Karpas-422 (cell line): ENCODE results near the gene STOX2. TPM values are rescaled to one million over a fixed set of nuclear protein-coding genes. Genes with fewer than 3 reads are reported as not detected.

Experiments used
- DNase-seq: peaks from one replicate; pipeline ENCODE4 v3.0.0-alpha.2; 2015
- H2AFZ ChIP-seq: fragments of 200-600 bp; sonication (generic); 2 replicates; pipeline ENCODE4 v1.6.1; 2014; ENCODE audit warnings: antibody characterized with exemption, low read length, mixed read lengths
- H3K27ac ChIP-seq: fragments of 200-600 bp; sonication (generic); 2 replicates; pipeline ENCODE4 v1.5.1; 2014; ENCODE audit warnings: mild to moderate bottlenecking, low read length, moderate library complexity
- H3K27me3 ChIP-seq: fragments of 200-600 bp; sonication (generic); 2 replicates; pipeline ENCODE4 v1.6.1; 2014; ENCODE audit warnings: low read length, mixed read lengths
- H3K36me3 ChIP-seq: fragments of 200-600 bp; sonication (generic); 2 replicates; pipeline ENCODE4 v1.6.1; 2014; ENCODE audit warnings: low read length, mixed read lengths; ENCODE audit not compliant: insufficient read depth
- H3K4me1 ChIP-seq: fragments of 200-600 bp; sonication (generic); 2 replicates; pipeline ENCODE4 v1.6.1; 2014; ENCODE audit warnings: mild to moderate bottlenecking, low read length, mixed read lengths
- H3K4me2 ChIP-seq: fragments of 200-600 bp; sonication (generic); 2 replicates; pipeline ENCODE4 v1.6.1; 2014; ENCODE audit warnings: low read length, low read depth, mild to moderate bottlenecking; ENCODE audit not compliant: poor library complexity, severe bottlenecking
- H3K4me3 ChIP-seq: fragments of 200-600 bp; sonication (generic); 2 replicates; pipeline ENCODE4 v1.5.1; 2014; ENCODE audit warnings: mild to moderate bottlenecking, antibody characterized with exemption, low read length, mixed read lengths
- H3K79me2 ChIP-seq: fragments of 200-600 bp; sonication (generic); 2 replicates; pipeline ENCODE4 v1.6.1; 2014; ENCODE audit warnings: mild to moderate bottlenecking, low read length, mixed read lengths
- H3K9ac ChIP-seq: fragments of 200-600 bp; sonication (generic); 2 replicates; pipeline ENCODE4 v1.6.0; 2014; ENCODE audit warnings: low read length
- H3K9me2 ChIP-seq: fragments of 200-600 bp; sonication (generic), shearing (Covaris generic); replicated peaks from 2 replicates; pipeline ENCODE4 v1.6.0; 2014; ENCODE audit warnings: mild to moderate bottlenecking, low read length, moderate library complexity; ENCODE audit not compliant: insufficient read depth
- H3K9me3 ChIP-seq: fragments of 300-700, 200-600 bp; sonication (generic); 2 replicates; pipeline ENCODE4 v1.6.1; 2014; ENCODE audit warnings: low read length, mixed read lengths
- H4K20me1 ChIP-seq: fragments of 200-600 bp; sonication (generic); 2 replicates; pipeline ENCODE4 v1.6.1; 2014; ENCODE audit warnings: mild to moderate bottlenecking, antibody characterized with exemption, low read length, low read depth; ENCODE audit not compliant: insufficient read depth
- total RNA-seq: library from RNA; depleted of rRNA; stranded (reverse); fragments of >200 nt; shearing (Covaris generic); gene quantifications from 2 replicates; pipeline ENCODE4 v1.2.3, GENCODE V29; 2014; ENCODE audit warnings: low replicate concordance

STOX2 gene
- total RNA-seq, 1 experiment from 2014 or later: not detected

DNA sequence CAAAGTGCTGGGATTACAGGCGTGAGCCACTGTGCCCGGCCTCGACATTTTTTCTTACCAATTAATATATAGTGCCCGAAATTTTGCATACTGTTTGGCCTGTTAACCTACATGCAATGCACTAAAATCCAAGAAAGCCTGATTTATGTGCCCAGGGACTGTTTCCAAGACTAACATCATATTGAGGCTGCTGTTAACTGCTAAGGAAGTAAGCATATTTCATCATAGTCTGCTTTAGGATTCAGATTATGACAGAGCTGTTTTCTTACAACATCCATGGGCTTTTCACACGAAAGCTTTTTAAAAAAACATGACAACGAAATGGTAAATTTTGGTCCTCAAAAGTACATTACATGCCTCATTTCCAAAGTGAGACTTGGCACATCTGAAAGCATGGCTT is 84.4 kb downstream of the STOX2 start:
- no peaks in the 10 kb centered on the region for H3K36me3 ChIP-seq
- no peaks in the 10 kb centered on the region for H3K4me1 ChIP-seq
- H2AFZ ChIP-seq: no peak overlapping the region
- H3K27me3 ChIP-seq: no peaks in the 10 kb centered on the region
- H3K9me3 ChIP-seq: no peaks in the 10 kb centered on the region
- no peaks in the 10 kb centered on the region for H4K20me1 ChIP-seq
- no peaks in the 10 kb centered on the region for H3K79me2 ChIP-seq
- H3K9ac ChIP-seq: no peak overlapping the region
- DNase-seq: no peak
- H3K9me2 ChIP-seq: no peaks in the 10 kb centered on the region
- H3K4me3 ChIP-seq: no peak overlapping the region
- H3K4me2 ChIP-seq: no peak overlapping the region
- no peak overlapping the region for H3K27ac ChIP-seq

DNA sequence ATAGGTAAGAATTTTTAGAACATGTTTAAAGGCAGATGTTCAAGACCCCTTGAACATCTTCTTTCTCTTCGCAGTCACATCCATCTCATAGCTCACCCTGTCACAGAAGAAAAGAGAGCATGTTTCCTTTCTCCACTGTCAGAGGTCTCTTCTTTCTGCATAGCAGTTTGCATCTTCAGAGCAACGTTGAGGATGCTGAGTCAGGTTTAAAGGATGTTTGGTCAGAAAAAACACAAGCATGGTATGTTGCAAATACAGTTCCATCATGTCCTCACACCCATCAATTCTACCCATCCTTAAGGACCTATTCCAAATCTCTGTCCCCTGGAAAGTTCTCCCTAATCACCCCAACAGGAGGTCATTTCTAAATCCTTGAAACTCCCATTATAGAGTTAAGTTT is 84.8 kb downstream of the STOX2 start:
- Histone ChIP-seq H4K20me1 (no peaks in the 10 kb centered on the region), H3K4me3 (no peak overlapping the region), H3K36me3 (no peaks in the 10 kb centered on the region), H3K9me3 (no peaks in the 10 kb centered on the region), H3K27ac (no peak overlapping the region), H3K9ac (no peak overlapping the region), H3K79me2 (no peaks in the 10 kb centered on the region), H3K4me1 (no peaks in the 10 kb centered on the region), H3K9me2 (no peaks in the 10 kb centered on the region), H3K4me2 (no peak overlapping the region), H2AFZ (no peak overlapping the region), H3K27me3 (no peaks in the 10 kb centered on the region)
- no peak for DNase-seq

DNA sequence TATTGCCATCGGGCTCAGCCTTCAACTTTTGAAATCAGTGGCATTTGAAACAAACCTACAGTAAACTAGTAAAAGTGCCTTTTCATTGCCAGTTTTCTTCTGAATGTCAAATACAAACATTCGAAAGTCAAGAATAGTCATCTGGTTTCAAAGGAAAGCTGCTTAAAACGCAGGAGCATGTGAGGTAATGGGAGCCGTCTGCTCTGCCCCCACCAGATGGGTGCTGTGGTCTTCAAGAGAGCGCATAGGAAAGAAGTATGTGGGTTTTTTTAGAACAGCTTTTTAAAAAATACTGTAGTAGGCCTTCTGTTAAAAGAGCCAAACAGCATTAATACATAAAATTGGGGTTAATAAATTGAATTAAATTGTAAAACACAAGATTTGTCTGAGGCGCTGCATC is 88.6 kb downstream of the STOX2 start:
- H3K4me1 ChIP-seq: no peaks in the 10 kb centered on the region
- no peak for DNase-seq
- H3K9ac ChIP-seq: no peak overlapping the region
- H3K9me3 ChIP-seq: no peaks in the 10 kb centered on the region
- no peaks in the 10 kb centered on the region for H3K9me2 ChIP-seq
- no peak overlapping the region for H2AFZ ChIP-seq
- no peak overlapping the region for H3K27ac ChIP-seq
- H3K27me3 ChIP-seq: no peaks in the 10 kb centered on the region
- H3K79me2 ChIP-seq: no peaks in the 10 kb centered on the region
- no peaks in the 10 kb centered on the region for H4K20me1 ChIP-seq
- H3K4me2 ChIP-seq: no peak overlapping the region
- H3K36me3 ChIP-seq: no peaks in the 10 kb centered on the region
- no peak overlapping the region for H3K4me3 ChIP-seq

DNA sequence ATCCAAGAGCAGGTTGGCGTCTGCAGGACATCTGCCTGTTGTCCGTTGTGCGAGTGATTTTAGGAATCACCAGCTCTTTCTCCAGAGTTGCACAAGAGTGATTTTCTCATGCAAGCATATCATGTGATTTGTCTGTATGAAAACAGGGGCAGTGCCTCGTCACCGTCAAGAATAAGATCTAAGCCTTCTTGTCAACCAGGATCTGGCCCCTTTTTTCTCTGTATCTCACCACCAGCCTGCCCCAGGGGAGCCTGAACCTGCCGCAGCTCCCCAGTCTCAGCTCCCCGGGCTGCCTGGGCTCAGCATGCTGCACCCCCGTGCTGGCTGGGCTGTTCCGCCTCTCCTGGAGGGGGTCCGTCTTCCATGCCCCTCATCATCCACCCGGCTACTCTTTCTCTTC is 90.5 kb downstream of the STOX2 start:
- Histone ChIP-seq H3K36me3 (no peaks in the 10 kb centered on the region), H3K9ac (no peak overlapping the region), H4K20me1 (no peaks in the 10 kb centered on the region), H3K4me3 (no peak overlapping the region), H3K9me3 (no peaks in the 10 kb centered on the region), H3K4me1 (no peaks in the 10 kb centered on the region), H3K27me3 (no peaks in the 10 kb centered on the region), H3K27ac (no peak overlapping the region), H2AFZ (no peak overlapping the region), H3K9me2 (no peaks in the 10 kb centered on the region), H3K79me2 (no peaks in the 10 kb centered on the region), H3K4me2 (no peak overlapping the region)
- no peak for DNase-seq

DNA sequence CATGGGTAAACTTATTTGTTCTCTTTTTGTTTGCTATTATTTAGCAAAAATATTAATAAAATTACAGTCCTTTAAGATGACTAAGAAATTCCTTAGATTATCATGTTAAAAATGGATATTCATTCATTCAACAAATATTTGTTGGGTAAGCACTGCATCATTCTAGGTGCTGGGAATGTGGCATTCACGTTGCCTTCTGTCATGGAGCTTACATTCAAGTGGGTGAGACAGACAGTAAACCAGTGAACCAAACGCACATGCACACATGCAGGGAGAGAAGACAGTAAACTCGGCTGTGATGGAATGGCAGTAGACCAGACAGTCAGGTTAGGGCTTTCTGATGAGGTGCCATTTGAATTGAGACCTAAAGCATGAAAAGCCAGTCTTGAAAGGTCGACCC is 91.8 kb downstream of the STOX2 start:
- Histone ChIP-seq H2AFZ (no peak overlapping the region), H4K20me1 (no peaks in the 10 kb centered on the region), H3K4me1 (no peaks in the 10 kb centered on the region), H3K27ac (no peak overlapping the region), H3K9me3 (no peaks in the 10 kb centered on the region), H3K36me3 (no peaks in the 10 kb centered on the region), H3K9me2 (no peaks in the 10 kb centered on the region), H3K9ac (no peak overlapping the region), H3K4me2 (no peak overlapping the region), H3K27me3 (no peaks in the 10 kb centered on the region), H3K79me2 (no peaks in the 10 kb centered on the region), H3K4me3 (no peak overlapping the region)
- no peak for DNase-seq

DNA sequence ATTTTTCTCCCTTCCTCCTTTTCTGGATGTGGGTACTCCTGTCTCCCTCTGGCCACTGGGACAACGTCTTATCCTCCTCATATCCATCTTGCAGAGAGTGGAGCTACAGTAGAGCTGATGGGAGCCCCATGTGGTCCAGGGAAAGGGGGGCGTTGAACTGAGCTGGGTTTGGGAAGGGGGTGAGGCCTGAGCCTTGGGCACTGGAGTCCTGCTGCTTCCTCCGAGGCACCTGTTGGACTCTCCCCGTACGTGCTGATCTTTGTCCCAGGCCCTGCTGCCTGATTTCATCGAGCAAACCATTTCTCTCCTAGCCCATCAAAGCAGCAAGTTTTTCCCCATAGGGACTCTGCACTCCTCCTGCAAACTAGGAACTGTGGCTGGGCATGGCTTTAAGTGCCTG is 94.3 kb downstream of the STOX2 start:
- Histone ChIP-seq H3K4me2 (no peak overlapping the region), H3K4me1 (no peaks in the 10 kb centered on the region), H3K9me3 (no peaks in the 10 kb centered on the region), H3K36me3 (no peaks in the 10 kb centered on the region), H3K27ac (no peak overlapping the region), H2AFZ (no peak overlapping the region), H4K20me1 (no peaks in the 10 kb centered on the region), H3K79me2 (no peaks in the 10 kb centered on the region), H3K9ac (no peak overlapping the region), H3K9me2 (no peaks in the 10 kb centered on the region), H3K27me3 (no peaks in the 10 kb centered on the region), H3K4me3 (no peak overlapping the region)
- DNase-seq: no peak

DNA sequence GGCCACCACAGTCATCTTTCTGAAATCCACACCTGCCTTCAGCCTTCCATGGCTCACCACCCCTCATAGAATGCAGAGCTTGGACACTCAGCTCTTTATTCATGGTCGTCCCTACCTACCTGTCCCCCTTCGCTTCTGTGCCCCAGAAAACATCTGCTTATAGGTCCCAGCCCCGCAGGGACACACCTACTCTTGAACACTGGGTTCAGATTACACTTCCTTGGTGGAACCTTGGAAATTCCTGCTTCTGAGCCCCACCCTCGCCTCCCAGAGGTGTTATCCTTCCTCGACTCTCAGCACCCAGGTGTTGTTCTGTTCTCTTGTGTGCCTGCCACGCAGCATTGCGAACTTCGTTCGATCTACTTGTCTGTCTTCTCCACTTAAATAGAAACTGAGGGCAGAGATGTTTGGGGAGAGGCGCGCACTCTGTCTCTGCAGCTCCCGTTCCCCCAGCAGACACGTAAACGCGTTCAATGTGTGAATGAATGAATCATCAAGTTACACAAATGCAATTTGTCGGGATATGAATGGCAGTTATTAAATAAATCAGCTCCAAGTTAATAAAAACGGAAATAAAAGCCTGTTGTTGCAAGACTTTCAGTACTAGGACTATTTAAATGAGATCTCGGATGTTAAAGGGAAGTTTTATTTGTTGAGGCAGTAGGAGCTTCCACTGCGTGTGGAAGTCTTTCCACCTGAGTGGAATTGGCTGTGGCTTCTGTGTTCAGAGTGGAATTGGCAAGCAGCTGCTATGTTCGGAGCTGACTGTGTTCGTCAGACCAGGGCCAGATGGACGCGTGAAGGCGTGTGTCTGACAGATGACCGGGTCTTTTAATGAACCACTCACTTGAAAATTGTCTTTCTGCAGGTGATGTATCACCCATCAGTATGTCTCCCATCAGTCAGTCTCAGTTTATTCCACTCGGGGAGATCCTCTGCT is 95.6 kb downstream of the STOX2 start:
- Histone ChIP-seq H3K9me3 (no peaks in the 10 kb centered on the region), H4K20me1 (no peaks in the 10 kb centered on the region), H2AFZ (no peak overlapping the region), H3K4me1 (no peaks in the 10 kb centered on the region), H3K27me3 (no peaks in the 10 kb centered on the region), H3K4me3 (no peak overlapping the region), H3K36me3 (no peaks in the 10 kb centered on the region), H3K4me2 (no peak overlapping the region), H3K79me2 (no peaks in the 10 kb centered on the region), H3K9ac (no peak overlapping the region), H3K9me2 (no peaks in the 10 kb centered on the region), H3K27ac (no peak overlapping the region)
- no peak for DNase-seq

DNA sequence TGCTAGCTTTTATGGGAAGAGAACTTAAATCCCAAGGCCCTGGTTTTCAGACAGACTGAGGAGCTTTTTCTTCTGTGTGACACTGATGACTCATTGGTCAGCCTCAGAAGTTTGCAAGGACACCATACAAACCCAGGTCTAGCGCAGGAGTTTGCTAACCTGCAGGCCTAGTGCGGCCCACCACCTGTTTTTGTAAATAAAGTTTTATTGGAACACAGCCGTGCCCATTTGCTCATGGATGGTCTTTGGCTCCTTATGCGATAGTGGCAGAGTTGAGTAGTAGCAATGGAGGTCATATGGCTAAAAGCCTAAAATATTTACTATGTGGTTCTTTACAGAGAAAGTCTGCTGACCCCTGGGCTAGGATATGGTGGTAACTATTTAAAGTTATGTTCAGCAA is 98.3 kb downstream of the STOX2 start:
- Histone ChIP-seq H2AFZ (no peak overlapping the region), H3K27me3 (no peaks in the 10 kb centered on the region)
- DNase-seq: no peak

More for the DNA sequence above, 98.3 kb downstream of the STOX2 start:
- no peaks in the 10 kb centered on the region for H3K9me3 ChIP-seq
- H4K20me1 ChIP-seq: no peaks in the 10 kb centered on the region
- no peaks in the 10 kb centered on the region for H3K4me1 ChIP-seq
- no peak overlapping the region for H3K9ac ChIP-seq
- H3K4me3 ChIP-seq: no peak overlapping the region
- no peaks in the 10 kb centered on the region for H3K36me3 ChIP-seq
- H3K79me2 ChIP-seq: no peaks in the 10 kb centered on the region
- H3K27ac ChIP-seq: no peak overlapping the region
- no peaks in the 10 kb centered on the region for H3K9me2 ChIP-seq
- no peak overlapping the region for H3K4me2 ChIP-seq
